CD4-positive, alpha-beta T cell treated with Interleukin-10 for 1 hour (primary cell): ENCODE measurements around the gene KLRD1.
"Not testable (repeated sequence)": the region's sequence is repeated elsewhere in the genome, so short reads cannot be mapped to it uniquely, and the experiment has no call there.

ENCODE experiments used
- DNase-seq: peaks from one replicate; pipeline ENCODE4 v3.0.0-alpha.2; 2020

KLRD1 gene

GRCh38 chr12:10339053-10339840 lies 31.6 kb downstream of the KLRD1 start:
- DNase-seq: no peak

GRCh38 chr12:10340946-10341345 lies 33.3 kb downstream of the KLRD1 start:
- not testable (repeated sequence) for DNase-seq

GRCh38 chr12:10341892-10342509 lies 34.3 kb downstream of the KLRD1 start:
- no peak for DNase-seq

GRCh38 chr12:10351457-10351856 lies 43.8 kb downstream of the KLRD1 start:
- DNase-seq: not testable (repeated sequence)

- DNase-seq: no peak
Observed at GRCh38 chr12:10354071-10354470, 46.4 kb downstream of the KLRD1 start.

GRCh38 chr12:10354502-10354901 lies 46.8 kb downstream of the KLRD1 start:
- no peak for DNase-seq

GRCh38 chr12:10358131-10358530 lies 50.5 kb downstream of the KLRD1 start:
- DNase-seq: no peak

GRCh38 chr12:10358969-10359368 lies 51.3 kb downstream of the KLRD1 start:
- no peak for DNase-seq

- no peak for DNase-seq
Observed at GRCh38 chr12:10361084-10361483, 53.4 kb downstream of the KLRD1 start.

GRCh38 chr12:10361622-10362021 lies 54.0 kb downstream of the KLRD1 start:
- DNase-seq: no peak

GRCh38 chr12:10362325-10362724 lies 54.7 kb downstream of the KLRD1 start:
- DNase-seq: no peak

GRCh38 chr12:10362828-10363657 lies 55.4 kb downstream of the KLRD1 start:
- DNase-seq: no peak

- no peak for DNase-seq
Observed at GRCh38 chr12:10363658-10363913, 55.9 kb downstream of the KLRD1 start.

GRCh38 chr12:10363914-10364814 lies 56.5 kb downstream of the KLRD1 start:
- no peak for DNase-seq

GRCh38 chr12:10364815-10365622 lies 57.3 kb downstream of the KLRD1 start:
- peak; percentile 80 for DNase-seq

- no peak for DNase-seq
Observed at GRCh38 chr12:10365696-10366405, 58.2 kb downstream of the KLRD1 start.

- DNase-seq: no peak
Observed at GRCh38 chr12:10366875-10367274, 59.2 kb downstream of the KLRD1 start.

- DNase-seq: not testable (repeated sequence)
Observed at GRCh38 chr12:10367714-10368113, 60.0 kb downstream of the KLRD1 start.

GRCh38 chr12:10368206-10369171 lies 60.8 kb downstream of the KLRD1 start:
- no peak for DNase-seq
